ENCODE measurements around the gene HTR2A.

HTR2A gene

DNA sequence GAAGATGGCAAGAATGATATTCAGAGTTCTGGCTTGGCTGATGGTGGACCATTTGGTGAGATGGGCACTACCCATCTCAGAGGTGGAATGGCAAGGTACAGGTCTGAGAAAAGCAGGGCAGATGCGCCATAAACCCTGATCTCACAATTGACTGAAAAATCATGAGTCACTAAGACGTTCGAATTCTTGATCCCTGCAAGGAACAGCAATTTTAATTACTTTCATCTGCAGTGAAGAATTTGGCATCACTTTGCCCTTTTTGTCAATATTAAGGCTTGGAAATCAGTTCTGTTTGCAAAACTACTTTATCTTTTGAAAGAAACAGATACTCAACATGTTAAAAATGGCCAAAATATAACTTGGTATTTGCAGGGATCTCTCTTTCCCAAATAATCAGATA is 38.1 kb downstream of the HTR2A start:
- ATAC-seq (replicated peaks): no peak
- Mint-ChIP-seq H3K4me3 (no peak overlapping the region), H3K36me3 (ENCODE audit: insufficient read depth) (peaks cover 4% of the 10 kb centered on the region), H3K9me3 (no peaks in the 10 kb centered on the region), H3K27me3 (peaks cover 29 to 52% of the 10 kb centered on the region in 2 donors), H3K27ac (no peak overlapping the region), H3K4me1 (ENCODE audit: low read depth in 2 of 2) (no peaks in the 10 kb centered on the region)
- DNase-seq: no peak

DNA sequence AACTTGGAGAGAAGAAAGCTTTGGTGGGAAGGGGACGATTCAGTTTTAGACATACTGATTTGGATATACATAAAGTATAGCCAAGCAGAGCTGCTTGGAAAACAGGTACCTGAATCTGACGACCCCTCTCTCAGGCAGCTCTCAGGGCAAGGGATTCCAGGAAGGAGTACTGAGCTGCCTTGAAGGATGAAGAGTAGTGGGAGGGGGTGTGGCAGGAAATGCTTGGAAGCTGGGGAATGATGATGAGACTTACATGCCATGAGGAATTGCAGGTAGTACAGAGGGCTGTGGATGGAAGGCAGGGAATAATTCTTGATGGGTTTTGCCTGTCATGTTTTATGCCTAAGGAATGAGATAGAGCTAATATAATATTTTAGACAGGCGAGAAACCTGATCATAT is 38.7 kb downstream of the HTR2A start:
- no peaks in the 10 kb centered on the region for H3K4me1 Mint-ChIP-seq (ENCODE audit: low read depth in 2 of 2)
- no peak overlapping the region for H3K27ac Mint-ChIP-seq
- H3K4me3 Mint-ChIP-seq: no peak overlapping the region
- ATAC-seq (replicated peaks) (no peak), DNase-seq (no peak)
- H3K9me3 Mint-ChIP-seq: no peaks in the 10 kb centered on the region
- H3K36me3 Mint-ChIP-seq (ENCODE audit: insufficient read depth): no peaks in the 10 kb centered on the region
- H3K27me3 Mint-ChIP-seq: peaks cover 35 to 56% of the 10 kb centered on the region in 2 donors

DNA sequence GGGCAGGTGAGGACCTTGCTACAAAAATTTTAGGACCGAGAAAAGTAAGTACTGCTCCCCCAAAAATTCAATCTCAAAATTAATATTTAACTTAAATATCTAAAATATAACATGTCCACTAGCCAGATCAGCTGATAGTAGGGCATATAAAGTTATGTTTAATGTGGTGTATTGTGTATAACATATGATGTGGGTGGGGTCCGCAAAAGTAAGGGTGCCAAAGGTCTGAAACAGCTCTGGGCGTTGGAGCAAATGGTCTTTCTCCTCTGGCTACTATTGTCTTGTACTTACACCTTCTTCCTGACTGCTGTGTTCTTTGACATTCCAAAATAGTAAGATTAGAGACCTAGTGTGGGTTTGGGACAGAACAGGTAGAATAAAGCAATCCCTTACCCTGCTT is 41.2 kb downstream of the HTR2A start:
- DNase-seq (no peak), ATAC-seq (replicated peaks) (no peak)
- Mint-ChIP-seq H3K36me3 (ENCODE audit: insufficient read depth) (no peaks in the 10 kb centered on the region), H3K27me3 (peaks cover 55 to 59% of the 10 kb centered on the region in 2 donors), H3K9me3 (no peaks in the 10 kb centered on the region), H3K27ac (no peak overlapping the region), H3K4me1 (ENCODE audit: low read depth in 2 of 2) (no peaks in the 10 kb centered on the region), H3K4me3 (no peak overlapping the region)

DNA sequence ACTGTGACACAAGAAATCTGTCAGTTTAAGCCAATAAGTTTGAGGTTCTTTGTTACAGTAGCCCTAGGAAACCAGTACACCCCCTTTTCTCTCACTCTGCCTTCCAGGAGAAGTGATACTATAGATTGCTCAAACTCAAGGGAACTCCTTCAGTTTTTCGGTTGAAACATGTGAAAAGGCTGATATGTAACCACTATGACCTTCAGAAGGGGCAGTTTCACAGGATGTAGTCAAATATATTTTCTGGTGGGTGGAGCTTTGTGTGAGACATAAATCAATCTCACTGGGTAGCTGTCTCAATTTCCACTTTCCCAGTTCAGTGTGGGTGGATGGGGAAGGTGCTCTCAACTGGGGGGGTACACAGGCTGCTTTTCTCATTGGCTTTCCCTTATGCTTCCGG is 41.7 kb downstream of the HTR2A start:
- Mint-ChIP-seq H3K4me1 (ENCODE audit: low read depth in 2 of 2) (no peaks in the 10 kb centered on the region), H3K36me3 (ENCODE audit: insufficient read depth) (no peaks in the 10 kb centered on the region), H3K9me3 (no peaks in the 10 kb centered on the region), H3K27me3 (peaks cover 52 to 60% of the 10 kb centered on the region in 2 donors), H3K4me3 (no peak overlapping the region), H3K27ac (no peak overlapping the region)
- DNase-seq (no peak), ATAC-seq (replicated peaks) (no peak)

DNA sequence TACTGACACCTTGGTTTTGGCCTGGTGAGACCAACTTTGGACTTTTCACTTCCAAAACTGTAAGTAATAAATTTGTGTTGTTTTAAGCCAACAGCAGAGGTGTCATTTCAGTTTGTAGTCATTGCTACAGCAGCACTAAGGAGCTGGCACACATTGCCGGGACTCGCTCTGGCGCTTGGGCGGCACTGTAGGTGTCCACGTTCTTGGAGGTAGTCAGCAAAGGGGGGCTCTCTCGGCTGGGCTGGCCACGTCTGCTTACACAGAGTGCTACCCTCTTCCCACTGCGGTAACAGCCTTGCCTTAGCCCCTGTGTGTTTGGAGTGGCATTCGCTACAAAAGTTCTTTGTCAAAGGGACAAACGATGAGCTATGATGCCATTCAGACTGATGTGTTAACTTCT is 44.7 kb downstream of the HTR2A start:
- Mint-ChIP-seq H3K27me3 (peaks cover 29 to 48% of the 10 kb centered on the region in 2 donors), H3K27ac (no peak overlapping the region), H3K9me3 (no peaks in the 10 kb centered on the region), H3K36me3 (ENCODE audit: insufficient read depth) (no peaks in the 10 kb centered on the region), H3K4me3 (no peak overlapping the region), H3K4me1 (ENCODE audit: low read depth in 2 of 2) (no peaks in the 10 kb centered on the region)
- DNase-seq: no peak
- ATAC-seq (replicated peaks): no peak

DNA sequence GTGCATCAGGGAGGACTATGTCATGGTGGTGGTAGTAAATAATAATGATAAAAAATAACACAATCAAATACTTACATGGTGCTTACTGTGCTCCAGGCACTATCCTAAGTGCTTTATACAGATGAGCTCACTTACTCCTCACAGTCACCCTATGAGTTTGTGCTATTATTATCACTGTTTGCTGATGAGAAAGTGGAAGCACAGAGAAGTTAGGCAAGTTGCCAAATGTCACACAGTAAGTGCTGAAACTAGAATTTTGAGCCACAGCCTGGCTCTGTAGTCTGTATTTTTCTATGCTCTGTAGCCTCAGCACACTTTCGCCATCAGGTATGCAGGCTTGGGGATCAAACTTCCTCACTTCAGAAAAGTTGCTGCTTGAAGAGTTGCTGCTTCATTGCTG is 46.6 kb downstream of the HTR2A start:
- Mint-ChIP-seq H3K27me3 (peaks cover 32 to 42% of the 10 kb centered on the region in 2 donors), H3K36me3 (ENCODE audit: insufficient read depth) (no peaks in the 10 kb centered on the region), H3K9me3 (no peaks in the 10 kb centered on the region), H3K4me1 (ENCODE audit: low read depth in 2 of 2) (no peaks in the 10 kb centered on the region), H3K4me3 (no peak overlapping the region), H3K27ac (no peak overlapping the region)
- no peak for DNase-seq
- no peak for ATAC-seq (replicated peaks)

DNA sequence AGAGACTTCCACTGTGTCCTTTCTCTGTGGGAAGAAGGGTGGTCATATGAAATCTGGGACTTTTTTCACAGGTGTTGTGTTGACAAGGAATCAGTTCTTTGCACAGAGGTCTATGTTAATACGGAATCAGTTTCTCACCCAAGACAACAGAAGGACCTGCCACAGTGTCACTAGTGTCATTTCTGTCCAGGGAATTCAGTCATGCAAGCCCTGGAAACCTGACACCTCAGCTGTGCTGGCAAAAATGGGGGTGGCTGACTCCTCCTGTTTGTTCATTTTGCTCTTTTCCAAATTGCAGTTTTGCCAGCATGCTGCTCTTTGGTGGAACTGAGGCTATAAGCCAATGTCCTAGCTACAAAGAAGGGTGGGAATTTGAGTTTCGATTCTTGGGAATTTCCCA is 50.1 kb downstream of the HTR2A start:
- H3K4me1 Mint-ChIP-seq (ENCODE audit: low read depth in 2 of 2): no peaks in the 10 kb centered on the region
- H3K4me3 Mint-ChIP-seq: no peak overlapping the region
- no peaks in the 10 kb centered on the region for H3K9me3 Mint-ChIP-seq
- H3K27ac Mint-ChIP-seq: no peak overlapping the region
- peaks cover 32 to 41% of the 10 kb centered on the region in 2 donors for H3K27me3 Mint-ChIP-seq
- ATAC-seq (replicated peaks) (no peak), DNase-seq (no peak)
- H3K36me3 Mint-ChIP-seq (ENCODE audit: insufficient read depth): no peaks in the 10 kb centered on the region

DNA sequence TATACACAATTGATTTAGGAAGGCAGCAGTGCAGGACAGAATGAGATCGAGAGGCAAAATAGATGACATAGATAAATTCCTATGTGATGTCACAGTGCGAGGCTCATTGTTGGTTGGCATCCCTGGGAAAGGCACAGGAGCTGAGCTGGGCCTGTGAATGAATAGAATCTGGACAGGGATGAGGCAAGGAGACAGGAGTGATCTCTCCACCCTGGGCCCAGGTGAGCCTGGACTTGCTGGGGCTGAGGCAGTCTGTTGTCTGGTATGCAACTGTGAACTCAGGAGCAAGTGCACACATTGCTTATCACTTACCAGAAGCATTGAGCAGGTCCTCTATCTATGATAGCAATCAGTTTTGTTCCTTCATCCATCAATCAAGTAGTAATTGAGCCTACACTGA is 51.7 kb downstream of the HTR2A start:
- DNase-seq: no peak
- H3K27ac Mint-ChIP-seq: no peak overlapping the region
- H3K9me3 Mint-ChIP-seq: no peaks in the 10 kb centered on the region

DNA sequence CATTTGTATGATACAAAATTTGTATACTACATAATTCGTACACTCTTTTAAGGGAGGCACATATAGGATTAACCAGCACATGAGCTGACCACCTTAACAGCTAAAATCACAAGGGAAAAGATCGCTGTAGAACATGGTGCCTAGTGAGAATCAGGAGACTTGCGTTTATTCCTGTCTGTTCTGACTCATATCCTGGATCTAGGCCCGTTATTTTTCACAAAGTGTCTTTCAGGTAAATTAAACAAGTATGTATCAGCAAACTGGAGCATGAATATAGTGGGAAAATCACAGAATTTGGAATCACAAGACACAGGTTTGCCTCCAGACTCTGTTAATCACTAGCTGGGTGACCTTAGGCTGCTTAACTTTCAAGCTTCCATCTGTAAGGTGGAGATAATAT is 52.4 kb downstream of the HTR2A start:
- peaks cover 23 to 27% of the 10 kb centered on the region in 2 donors for H3K27me3 Mint-ChIP-seq
- no peaks in the 10 kb centered on the region for H3K9me3 Mint-ChIP-seq
- no peaks in the 10 kb centered on the region for H3K4me1 Mint-ChIP-seq (ENCODE audit: low read depth in 2 of 2)
- ATAC-seq (replicated peaks): no peak
- H3K27ac Mint-ChIP-seq: no peak overlapping the region
- H3K36me3 Mint-ChIP-seq (ENCODE audit: insufficient read depth): no peaks in the 10 kb centered on the region
- DNase-seq: no peak
- no peak overlapping the region for H3K4me3 Mint-ChIP-seq

More for the DNA sequence above, 51.7 kb downstream of the HTR2A start:
- no peaks in the 10 kb centered on the region for H3K36me3 Mint-ChIP-seq (ENCODE audit: insufficient read depth)
- no peak overlapping the region for H3K4me3 Mint-ChIP-seq
- H3K4me1 Mint-ChIP-seq (ENCODE audit: low read depth in 2 of 2): no peaks in the 10 kb centered on the region
- H3K27me3 Mint-ChIP-seq: peaks cover 27% of the 10 kb centered on the region in 2 donors
- no peak for ATAC-seq (replicated peaks)

DNA sequence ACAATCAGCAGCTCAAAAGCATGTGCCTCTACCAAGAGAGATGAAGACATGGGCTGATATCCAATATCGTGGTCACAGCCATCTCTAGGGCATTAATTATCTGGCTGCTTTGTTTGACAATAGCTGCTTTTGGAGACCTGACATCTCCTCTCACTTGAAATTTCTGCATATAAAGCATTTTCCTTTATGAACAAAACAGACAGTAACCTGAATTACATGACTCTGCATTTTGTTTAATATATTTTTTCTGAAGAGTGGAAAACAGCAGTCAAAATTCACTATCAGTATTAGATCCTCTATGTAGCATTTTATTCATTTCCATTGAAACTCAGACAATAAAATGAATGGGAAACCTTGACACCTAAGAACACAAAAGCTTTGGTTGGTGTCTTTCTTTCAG is 57.5 kb downstream of the HTR2A start:
- no peaks in the 10 kb centered on the region for H3K9me3 Mint-ChIP-seq
- no peak overlapping the region for H3K4me3 Mint-ChIP-seq
- H3K36me3 Mint-ChIP-seq (ENCODE audit: insufficient read depth): no peaks in the 10 kb centered on the region
- peaks cover 37 to 40% of the 10 kb centered on the region in 2 donors for H3K27me3 Mint-ChIP-seq
- no peak overlapping the region for H3K27ac Mint-ChIP-seq
- ATAC-seq (replicated peaks) (no peak), DNase-seq (no peak)
- no peaks in the 10 kb centered on the region for H3K4me1 Mint-ChIP-seq (ENCODE audit: low read depth in 2 of 2)

DNA sequence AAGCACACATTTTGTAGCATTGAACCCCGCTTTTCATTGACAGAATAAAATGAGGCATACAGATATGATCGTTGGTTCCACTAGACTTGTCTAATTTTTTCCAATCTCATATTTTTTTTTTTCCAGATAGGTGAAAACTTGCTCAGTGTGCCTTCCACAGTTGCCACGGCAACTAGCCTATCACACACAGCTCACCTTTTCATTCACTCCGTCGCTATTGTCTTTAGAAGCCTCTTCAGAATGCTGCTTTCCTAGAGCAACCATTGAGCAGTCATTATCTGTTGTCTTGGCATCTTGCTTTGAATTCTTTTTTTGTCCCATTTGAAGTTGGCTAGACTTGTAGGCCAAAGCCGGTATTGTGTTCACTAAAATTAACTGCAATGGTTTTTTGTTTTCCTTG is 62.2 kb downstream of the HTR2A start:
- no peaks in the 10 kb centered on the region for H3K36me3 Mint-ChIP-seq (ENCODE audit: insufficient read depth)
- H3K27me3 Mint-ChIP-seq: peaks cover 20% of the 10 kb centered on the region in 2 donors

DNA sequence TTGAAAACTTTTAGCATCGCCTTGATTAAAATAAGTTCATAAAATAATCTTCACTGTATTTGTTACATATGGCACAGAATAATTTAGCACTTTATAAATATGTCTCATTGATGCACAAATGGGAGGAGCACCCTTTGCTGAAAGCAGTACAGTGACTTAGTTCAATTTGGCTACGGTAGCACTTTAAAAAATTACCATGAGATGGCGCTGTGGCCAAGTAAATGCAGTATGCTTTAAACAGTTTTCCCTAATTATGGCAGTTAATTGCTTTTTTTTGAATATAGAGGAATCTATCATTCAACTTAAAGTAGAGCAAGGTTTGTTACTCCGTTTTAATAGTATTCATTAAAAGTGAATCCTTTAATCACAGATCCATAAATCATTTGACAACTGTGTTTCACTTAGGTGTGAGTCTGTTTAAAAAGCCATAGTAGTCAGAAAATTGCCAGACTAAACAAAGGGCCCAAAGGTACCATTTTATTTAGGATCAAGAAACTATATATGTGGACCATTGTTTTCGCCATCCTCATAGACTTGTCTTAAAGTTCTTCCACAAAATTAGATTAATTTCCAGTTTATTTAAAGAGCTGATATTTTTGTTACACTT is 65.2 kb downstream of the HTR2A start:
- DNase-seq (peak; percentile 13 to 28 (median 23)), ATAC-seq (replicated peaks) (no peak)
- H3K27me3 Mint-ChIP-seq: peaks cover 21 to 22% of the 10 kb centered on the region in 2 donors
- no peak overlapping the region for H3K27ac Mint-ChIP-seq
- no peak overlapping the region for H3K4me3 Mint-ChIP-seq
- H3K9me3 Mint-ChIP-seq: no peaks in the 10 kb centered on the region
- H3K4me1 Mint-ChIP-seq (ENCODE audit: low read depth in 2 of 2): no peaks in the 10 kb centered on the region
- H3K36me3 Mint-ChIP-seq (ENCODE audit: insufficient read depth): no peaks in the 10 kb centered on the region

More for the DNA sequence above, 62.2 kb downstream of the HTR2A start:
- no peak for DNase-seq
- ATAC-seq (replicated peaks): no peak
- H3K4me3 Mint-ChIP-seq: no peak overlapping the region
- no peaks in the 10 kb centered on the region for H3K9me3 Mint-ChIP-seq
- no peak overlapping the region for H3K27ac Mint-ChIP-seq
- H3K4me1 Mint-ChIP-seq (ENCODE audit: low read depth in 2 of 2): no peaks in the 10 kb centered on the region

DNA sequence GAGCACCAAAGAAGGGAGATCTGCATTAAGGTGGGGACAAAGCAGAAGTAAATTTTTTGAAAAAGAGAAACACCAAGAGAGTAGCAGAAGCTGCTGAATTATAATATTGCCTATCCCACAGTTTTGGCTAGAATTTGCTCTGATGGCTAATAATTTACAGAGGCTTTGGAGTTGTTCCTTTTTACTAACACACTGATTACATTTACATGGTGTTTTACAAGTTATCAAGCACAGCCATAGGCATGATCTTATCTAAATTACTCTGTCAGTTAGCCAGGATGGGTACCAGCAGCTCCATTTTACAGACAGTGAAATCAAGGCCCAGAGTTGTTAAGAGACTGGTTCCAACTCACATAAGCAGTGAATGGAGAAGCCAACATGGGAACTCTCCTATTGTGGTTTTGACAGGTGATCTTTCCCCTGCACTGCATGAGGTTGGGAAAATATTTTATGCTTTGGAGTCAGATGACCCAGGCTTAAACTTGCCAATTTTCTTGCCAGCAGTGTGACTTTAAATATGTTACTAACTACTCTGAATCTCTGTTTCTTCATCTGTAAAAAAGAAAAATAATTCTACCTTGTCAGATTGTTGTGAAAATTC is 66.3 kb downstream of the HTR2A start:
- no peak for DNase-seq
- Mint-ChIP-seq H3K36me3 (ENCODE audit: insufficient read depth) (no peaks in the 10 kb centered on the region), H3K27me3 (peaks cover 20 to 21% of the 10 kb centered on the region in 2 donors), H3K4me1 (ENCODE audit: low read depth in 2 of 2) (no peaks in the 10 kb centered on the region), H3K27ac (no peak overlapping the region), H3K4me3 (no peak overlapping the region), H3K9me3 (no peaks in the 10 kb centered on the region)
- ATAC-seq (replicated peaks): no peak

DNA sequence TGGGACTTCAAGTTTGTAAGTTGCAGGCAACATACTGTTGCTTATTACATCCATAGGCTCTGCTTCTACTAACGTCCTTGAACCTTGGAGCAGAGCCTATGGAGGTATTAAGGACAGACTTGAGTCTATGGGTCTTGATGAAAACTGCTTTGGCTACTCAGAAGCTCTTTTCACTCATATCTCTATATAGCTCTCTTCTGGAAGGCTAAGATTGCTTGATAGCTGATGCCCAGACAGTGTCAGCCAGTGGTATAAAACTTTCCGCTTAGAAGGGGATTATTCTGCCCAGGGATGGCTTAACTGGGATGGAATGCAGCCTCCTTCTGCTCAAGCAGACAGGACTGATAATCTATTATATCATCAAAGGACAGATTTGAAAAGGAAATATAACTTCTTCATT is 74.3 kb downstream of the HTR2A start:
- H3K36me3 Mint-ChIP-seq (ENCODE audit: insufficient read depth): no peaks in the 10 kb centered on the region
- peaks cover 6 to 12% of the 10 kb centered on the region in 2 donors for H3K27me3 Mint-ChIP-seq
- H3K27ac Mint-ChIP-seq: no peak overlapping the region
- H3K4me3 Mint-ChIP-seq: no peak overlapping the region
- no peaks in the 10 kb centered on the region for H3K4me1 Mint-ChIP-seq (ENCODE audit: low read depth in 2 of 2)
- H3K9me3 Mint-ChIP-seq: no peaks in the 10 kb centered on the region
- ATAC-seq (replicated peaks) (no peak), DNase-seq (no peak)

Measured in effector memory CD8-positive, alpha-beta T cell (primary cell).